Eye (tissue), 1 donor: ENCODE measurements around the gene MED12L.

ENCODE experiments used
- DNase-seq: peaks from one replicate; pipeline ENCODE4 v3.0.0-alpha.2; 2015

Gene MED12L

DNA sequence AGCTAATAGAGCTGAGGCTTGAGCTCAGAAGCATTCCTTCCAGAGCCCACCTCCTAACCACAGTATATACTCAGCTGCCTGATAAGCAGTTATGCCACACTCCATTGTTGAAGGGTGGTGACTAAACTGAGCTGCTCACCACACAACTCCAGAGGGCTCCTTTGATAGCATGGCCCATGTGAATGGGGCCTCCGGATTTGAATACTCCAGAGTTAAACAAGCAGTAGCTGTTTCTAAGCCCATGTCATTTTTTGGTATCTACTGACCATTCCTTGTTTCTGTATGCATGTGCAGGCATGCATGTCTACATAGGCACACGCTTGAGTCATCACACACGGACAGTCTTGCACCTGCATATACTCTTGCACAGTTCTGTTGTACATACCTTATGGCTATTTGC lies 346.5 kb downstream of the MED12L start:
- DNase-seq: no peak

DNA sequence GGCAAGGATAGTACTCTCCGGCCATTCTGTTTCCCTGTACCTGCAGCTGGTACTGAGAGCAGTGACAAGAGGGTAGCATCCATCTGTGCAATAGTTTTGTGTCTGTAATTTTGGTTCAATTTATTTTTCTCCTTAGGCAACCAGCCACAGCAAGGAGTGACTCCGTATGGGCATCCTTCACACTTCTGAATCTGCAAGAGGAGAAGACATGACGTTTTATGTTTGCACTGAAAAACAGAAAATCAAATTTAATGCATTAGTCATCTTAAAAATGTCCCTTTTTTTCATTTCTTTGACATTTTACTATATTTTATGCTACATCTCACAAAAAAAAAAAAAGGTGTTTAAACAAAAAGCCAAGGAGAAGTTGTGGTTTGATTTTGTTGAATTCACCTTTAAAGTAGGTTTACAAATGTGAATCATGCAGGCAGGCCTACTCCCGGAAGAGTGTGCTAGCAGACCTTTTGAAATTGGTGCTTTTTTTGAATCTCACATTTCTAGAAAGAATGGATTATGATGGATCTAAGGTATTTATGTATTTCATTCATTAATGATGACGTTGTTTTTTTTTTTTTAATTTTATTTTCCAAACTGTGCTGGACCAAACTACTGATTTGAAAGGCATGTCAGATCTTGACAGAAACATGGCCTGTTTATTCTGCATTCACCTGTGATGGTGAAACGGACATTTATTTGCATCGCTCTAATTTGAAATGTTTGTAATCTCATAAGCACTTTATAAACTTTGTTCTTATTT lies 347.3 kb downstream of the MED12L start:
- no peak for DNase-seq

DNA sequence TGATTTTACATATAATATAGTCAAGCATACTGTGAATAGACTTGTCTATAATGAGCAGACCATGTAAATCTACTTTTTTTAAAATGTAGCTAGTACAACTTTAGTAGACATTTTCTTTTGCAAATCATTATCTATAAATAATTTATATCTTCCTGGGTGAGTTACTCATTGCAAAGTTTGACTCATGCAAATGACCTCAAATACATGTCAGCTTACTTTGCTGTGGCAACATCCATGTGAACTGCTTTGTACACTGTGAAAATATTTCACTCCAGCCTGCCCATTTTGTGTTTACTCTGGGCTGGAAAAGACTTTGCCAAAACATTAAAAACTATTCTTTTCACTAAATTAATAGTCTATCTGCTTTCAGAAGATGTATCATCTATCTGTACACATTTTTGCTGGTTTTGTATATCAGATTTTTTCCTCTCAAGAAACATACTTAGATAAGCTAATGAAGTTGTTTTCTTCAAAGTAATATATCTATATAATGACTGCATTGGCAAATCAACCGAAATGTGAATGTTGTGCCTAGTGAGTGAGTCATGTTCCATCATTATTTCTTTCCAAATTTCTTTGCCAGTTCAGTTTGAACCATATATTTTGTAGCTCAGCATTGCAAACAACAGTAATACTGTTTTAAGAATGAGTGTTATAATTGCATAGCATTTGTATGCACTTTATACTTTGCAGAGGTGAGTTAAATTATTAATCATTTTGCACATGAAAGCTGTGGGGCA lies 348.9 kb downstream of the MED12L start:
- DNase-seq: no peak

DNA sequence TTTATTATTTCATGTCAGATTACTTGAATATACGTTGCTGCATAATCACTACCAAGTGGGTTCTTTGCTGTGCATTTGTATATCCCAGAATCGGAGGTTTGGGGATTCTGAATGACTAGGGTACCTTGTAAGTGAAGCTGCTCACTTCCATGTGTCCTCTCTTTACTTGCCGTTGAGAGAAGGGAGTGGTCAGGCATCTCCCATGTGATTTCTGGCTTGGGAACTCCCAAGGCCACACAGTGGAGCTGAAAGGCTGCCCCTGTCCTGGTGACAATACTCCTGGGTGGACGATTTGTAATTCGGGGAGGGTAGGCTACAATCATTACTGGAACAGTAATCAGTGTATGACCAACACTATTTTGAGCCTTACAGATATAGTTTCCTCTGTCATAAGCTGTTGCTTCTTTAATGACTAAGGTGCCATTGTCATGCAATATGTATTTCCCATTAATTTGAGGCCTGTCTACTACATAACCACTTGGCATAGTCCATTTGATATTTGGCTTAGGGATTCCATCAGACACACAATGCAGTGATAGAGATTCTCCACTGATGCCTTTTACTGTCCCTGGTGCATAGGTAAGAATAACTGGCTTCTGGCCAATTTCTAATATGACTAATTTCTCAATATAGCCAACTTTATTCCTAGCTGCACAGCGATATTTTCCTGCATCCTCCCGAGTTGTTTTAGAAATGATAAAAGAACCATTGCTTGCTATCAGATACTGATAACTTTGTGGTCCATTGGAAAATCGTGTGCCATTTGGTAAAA lies 351.4 kb downstream of the MED12L start:
- peak; percentile 29 for DNase-seq

DNA sequence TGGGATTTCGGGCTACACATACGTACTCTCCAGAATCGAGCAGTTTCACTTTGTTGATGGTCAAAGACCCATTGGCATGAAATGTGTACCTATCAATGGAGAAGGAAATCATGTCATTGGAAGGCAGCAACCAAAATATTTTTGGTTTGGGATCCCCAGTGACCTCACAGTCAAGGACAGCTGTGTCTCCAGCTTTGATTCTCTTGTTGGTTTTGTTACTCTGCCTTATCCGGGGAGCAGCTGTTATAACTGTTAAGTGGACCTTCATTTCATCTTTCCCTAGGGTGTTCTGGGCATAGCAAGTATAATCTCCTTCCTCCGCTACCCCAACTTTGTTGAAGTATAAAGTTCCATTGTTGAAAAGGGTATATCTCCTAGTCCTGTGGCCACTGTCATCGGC lies 352.4 kb downstream of the MED12L start:
- no peak for DNase-seq

DNA sequence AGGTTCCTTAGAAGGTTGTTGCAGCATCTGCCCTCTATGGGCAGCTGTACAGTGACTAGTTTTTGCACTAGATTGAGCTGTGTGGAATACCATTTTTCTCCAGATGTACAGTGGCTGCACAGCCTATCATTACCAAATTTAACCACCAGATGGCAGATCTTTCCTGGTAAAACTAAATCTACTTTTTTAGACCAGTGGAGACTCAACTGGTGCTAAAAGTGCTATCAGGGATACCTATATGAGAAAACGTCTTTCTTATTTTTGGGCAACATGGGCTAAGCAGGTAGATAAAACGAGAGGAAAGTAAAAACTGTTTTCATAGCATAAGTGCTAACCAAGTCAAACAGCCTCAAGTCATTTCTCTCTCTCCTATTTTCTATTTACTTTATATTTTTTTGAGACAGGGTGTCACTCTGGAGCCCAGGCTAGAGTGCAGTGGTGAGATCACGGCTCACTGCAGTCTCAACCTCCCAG lies 354.2 kb downstream of the MED12L start:
- peak; percentile 90 for DNase-seq

DNA sequence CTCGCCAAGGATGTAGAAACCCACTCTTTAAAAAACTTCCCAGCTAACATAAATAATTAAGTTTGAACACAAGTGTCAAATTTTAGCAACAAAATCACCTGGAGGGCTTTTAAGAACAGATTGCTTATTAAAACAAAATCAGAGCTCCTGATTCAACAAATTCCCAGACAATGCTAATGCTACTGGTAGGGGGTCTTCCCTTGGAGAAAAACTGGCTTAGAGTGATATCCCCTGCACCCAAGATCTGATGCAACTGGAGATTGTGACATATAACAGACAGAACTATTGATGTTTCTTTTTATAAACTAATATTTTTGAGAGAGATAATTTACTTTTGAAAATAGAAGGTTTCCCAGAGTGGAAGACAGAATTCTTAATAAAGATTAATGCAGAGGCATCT lies 355.5 kb downstream of the MED12L start:
- DNase-seq: no peak

DNA sequence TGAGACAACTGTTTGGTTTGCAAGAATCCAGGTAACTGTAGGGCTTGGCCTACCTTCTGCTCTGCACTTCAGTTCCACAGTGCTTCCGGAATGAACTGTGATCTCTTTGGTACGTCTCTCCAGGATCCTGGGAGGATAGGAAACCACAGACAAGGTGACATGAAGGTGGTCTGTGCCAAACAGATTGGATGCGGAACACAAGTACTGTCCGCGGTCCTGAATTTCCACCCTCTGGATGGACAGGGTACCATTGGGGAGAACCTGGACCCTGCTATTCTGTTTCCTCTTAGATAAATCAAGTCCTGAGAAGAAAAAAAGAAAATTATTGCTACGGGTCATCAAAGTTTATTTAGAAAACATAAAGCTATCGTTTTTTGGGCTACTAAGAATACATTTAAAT lies 358.1 kb downstream of the MED12L start:
- DNase-seq: peak; percentile 32

DNA sequence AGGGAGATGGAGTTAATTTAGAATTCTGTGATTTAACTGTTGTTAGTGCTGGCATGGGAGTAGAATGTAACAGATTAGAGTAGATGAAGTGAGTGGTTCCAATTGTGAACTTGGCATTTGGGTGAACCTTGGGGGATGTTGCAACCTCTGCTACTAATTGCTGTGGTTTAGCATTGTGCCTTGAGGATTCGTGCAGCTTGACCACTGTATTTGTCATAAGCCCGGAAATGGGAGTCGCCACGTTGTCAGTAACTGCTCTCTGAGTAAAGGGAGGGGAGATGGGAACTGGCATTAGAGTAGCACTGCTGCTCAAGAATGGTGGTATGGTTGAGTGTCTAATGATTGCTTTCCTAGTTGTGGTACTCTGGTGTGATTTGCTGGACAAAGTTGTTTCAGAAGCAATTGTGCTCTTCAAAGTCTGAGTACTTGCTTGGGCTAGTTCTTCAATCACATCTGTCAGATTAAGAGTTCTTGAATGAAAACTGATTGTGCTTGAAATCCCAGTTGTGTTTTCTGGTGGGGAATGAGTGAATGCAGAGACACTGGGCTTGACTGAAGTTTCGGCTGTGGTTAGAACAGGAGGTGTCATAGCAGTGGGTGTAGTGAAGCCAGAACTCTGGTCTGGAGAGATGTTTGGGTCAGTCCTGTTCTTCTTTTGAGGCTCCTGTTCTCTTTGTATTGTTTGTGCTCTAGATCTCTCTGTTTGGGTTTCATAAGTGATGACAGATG lies 360.0 kb downstream of the MED12L start:
- DNase-seq: no peak

DNA sequence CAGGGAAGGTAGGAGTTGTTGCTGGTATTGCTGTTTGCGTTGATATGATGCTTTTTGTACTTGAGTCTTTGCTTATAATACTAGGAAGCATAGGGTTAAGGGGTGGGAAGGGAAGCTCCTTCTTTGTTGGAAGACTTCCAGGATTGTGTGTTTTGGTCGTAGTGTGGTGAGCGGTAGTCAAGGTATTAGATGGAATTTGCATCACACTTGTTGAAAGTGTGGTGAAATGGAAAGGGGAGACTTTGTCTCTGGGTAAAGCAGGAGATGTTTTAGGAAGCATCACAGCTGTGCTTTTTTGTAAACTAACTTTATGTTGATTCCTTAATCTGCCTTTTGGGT lies 360.5 kb downstream of the MED12L start:
- no peak for DNase-seq

DNA sequence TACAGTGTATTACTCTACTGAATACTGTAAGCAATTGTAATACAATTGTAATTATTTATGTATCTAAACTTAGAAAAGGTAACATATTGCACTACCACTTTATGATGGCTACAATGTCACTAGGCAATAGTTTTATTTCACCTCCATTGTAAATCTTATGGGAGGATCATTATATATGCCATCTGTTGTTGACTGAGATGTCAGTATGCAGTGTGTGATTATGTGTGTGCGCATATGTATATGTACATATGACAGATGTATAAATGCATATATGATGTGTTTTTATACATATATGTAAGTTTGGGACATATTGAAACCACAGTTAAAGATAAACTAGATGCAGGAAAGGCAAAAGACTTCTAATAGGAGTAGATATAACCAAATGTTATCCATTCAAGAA lies 366.9 kb downstream of the MED12L start:
- DNase-seq: no peak

DNA sequence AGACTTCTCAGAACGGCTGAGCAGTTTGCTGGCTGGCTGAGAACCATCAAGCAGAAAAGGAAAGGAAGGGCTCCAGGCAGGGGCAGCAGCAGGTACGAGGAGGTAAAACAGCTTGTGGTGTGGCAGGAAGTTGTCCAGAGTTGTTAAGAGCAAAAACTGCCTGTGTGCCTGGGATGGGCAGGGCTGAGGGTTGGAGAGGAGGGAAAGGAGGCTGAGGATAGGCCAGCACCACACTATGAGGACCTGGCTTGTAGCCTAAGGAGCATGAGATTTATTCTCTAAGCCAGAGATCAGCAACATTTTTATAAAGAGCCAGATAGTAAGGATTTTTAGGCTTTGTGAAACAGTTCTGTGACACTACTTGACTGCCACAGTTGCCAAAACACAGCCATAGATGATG lies 367.4 kb downstream of the MED12L start:
- DNase-seq: no peak

DNA sequence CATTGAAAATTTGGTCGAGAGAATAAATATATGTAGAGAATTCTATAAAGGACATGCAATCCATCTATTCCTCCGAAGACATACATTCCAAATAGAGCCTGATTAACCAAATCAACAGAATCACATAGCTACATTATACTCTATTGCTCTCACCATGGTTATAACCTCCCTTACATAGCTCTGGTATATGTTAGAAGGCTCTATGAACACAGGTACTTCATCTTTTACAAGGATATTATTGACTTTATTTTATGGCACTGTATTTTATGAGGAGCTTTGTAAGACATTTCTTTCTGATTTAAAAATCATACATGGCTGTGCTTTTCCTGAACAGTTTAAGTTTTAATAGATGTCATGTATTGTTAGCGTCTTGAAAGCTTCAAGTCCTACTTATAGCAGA lies 370.6 kb downstream of the MED12L start:
- DNase-seq: no peak

DNA sequence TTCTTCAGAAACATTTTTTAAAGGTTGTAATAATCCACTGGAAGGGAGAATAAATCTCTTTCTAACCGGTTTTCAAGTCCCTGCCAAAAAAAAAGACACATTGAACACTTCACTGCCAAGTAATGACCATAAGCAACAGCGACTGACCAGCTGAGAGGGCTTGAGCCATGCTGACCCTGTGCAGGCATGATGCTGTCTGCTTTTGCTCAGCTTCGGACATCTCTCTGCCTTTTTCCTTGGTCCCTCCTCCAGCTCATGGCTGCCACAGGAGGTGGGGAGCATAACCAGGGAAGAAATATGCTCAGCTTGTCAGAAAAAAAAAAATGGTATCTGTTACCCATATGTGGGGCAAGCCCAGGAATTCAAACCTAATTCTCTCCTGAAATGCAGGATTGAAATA lies 373.9 kb downstream of the MED12L start:
- DNase-seq: no peak

DNA sequence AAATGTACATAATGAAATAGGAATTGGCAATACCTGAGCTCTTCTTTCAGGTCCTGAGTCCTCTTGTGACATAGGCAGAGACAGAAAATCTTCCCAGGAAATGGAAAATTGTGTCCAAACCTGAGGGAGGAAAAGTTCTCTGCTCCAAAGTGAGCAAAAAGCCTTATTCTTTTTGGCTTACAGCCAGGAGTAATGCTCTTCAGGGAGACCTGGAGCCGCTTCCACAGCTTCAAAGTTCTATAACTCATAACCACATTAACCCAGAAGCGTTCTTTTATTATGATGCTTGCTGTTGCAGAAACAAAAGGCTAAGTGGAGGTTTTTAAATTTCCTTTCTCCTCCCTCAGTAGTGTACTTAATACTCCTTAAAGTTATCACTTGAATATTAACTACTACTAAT lies 374.8 kb downstream of the MED12L start:
- no peak for DNase-seq

DNA sequence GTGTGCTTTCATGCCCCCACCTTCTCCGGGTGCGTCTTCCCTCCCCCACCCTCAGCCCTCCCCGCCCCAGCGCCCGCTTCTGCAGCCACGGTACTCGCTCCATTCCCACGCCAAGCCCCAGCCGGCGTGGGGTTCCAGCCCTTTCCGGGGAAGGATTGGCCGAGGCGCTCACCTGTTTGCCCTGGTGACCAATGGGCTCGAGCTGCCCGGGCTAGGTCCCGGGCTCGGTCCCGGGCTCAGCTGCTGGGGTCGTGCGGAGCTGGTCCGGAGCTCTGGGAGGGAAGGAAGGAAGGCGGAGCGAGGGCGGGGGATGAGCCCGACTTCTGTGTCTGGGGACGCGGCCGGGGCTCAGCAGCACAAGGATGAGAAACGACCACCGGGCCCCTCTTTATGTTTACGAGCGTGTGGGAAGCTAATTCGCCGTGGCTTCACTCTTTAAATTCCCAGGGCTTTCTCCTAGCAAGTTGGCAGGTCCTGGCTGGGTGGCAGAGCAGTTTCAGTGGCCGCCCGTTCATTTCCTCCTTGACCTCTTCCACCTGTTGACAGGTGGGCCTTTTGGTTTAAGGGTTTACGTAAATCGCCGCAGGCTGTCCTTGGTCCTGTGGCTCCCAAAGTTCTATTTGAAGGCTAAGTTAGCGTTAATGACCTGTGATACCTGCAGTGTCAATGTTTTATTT lies 375.4 kb downstream of the MED12L start, which contains the start of gene IGSF10:
IGSF10 (minus strand) TSS at position 288 of the 677 bp plus-strand sequence. CDS start 2,352 bp downstream, outside the sequence.
- DNase-seq: peak; percentile 46

DNA sequence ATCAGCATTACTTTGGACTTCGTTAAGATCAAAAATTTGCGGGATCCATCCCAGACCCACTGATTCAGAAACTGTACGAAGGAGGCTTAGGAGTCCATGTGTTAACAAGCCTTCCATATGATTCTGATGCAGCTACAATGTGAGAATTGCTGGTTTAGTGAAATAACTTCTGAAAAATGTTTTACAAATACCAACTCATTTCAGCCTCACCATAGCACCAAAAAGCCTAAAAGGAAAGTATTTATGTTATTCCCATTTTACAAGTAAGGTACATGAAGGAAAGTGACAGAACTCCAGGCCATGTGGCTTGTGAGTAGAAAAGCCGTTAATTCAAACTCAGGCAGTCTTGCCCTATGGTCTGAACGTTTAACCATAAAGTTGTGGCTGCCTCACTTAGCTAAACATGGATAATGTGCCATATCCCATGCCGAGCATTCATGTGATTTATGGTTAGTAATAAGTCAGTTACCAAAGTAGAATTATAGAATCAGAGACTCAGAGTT lies 376.9 kb downstream of the MED12L start:
- DNase-seq: no peak

DNA sequence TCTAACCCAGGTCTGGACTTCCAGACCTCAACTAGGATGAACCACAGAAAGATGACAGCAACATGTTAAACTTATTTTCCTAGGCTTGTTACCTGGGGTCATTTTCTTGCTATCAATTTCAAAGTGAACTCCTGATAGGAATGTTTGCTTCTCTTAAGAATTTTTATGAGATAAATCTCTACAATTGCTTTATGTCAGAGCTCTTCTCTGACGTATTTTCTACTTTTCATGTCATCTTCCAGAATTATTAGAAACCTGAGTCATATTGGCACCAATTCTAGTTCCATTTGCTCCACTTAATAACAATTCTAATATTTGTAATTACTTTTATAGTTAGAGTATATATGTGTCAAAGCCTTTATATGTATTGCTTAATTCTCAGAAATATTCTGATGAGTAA lies 377.5 kb downstream of the MED12L start:
- DNase-seq: no peak

DNA sequence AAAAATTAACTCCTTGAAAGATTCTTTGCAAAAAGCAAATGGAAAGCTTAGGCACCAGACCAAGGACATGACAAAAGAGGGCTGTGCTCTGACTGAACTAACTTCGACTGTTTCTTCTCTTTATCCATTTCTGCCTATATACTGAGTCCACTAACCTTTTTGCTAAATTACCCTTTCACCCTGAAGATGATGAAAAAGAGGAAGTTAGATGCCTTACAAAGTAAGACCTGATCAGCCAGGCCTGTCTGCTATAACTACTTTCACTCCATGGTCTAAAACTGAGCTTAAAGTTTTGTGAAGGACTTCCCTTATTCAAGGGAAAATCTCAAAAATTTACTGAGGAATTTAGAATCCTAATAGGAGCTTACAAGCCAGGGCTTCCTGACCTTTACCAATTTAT lies 381.6 kb downstream of the MED12L start:
- no peak for DNase-seq

DNA sequence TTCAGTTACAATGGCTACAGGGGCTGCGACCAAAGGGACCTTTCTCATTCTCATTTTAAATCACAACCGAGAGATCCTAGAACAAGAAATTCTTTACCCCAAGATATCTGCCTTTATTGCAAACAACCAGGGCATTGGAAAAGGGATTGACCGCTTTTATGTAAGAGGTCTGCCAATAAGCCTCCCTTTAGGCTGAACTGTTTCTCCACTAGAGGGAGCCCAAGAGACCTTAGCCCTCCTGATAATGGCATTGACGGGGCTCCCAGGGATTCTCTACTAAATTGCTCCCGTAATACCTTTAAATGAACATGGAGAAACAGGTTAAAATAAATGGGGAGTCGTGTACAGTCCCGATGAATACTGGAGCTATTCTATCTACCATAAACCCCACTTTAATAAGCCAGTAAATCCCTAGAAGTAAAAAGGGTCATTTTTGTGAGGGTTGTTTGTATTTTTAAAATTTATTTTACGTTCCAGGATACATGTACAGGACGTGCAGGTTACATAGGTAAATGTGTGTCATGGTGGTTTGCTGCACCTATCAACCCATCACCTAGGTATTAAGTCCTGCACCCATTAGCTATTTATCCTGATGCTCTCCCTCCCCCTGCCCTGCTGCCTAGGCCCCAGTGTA lies 382.9 kb downstream of the MED12L start:
- DNase-seq: peak; percentile 68

DNA sequence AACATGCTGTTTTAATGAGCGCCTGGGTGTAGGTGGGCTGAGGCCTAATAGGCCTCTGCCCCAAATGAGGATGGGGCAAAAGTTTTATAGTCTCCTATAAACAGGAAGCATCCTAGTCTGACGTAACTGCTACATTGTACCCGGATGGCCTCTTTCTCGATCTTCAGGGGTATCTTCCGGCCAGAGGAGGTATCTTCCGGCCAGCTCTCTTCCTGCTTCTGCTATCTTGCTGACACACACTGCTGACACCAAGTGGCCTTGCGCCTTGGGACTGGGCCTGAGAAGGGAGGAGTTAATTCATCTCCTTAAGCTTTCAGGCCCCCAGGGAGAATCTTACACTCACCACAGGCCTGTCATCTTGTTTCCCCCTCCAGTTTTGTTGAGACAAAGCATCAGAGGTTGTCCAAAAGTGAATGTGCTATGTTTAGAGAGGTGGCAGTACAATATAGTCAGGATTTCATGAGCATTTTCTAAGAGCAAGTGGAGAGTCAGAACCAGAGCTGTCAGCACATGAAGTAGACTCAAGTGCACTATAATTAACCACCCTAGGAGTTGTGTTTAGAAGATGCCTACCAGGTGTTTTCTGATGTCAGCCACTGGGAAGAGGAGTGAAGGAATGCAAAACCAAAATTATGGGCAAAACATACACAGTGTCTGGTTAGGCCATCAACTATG lies 391.0 kb downstream of the MED12L start:
- no peak for DNase-seq
